Activated CD8-positive, alpha-beta memory T cell treated with anti-CD3 and anti-CD28 coated beads for 4 hours (primary cell): ENCODE data around the gene DUXB.

ENCODE experiments used
- DNase-seq, 2 donors: peaks; one replicate each; pipeline ENCODE4 v3.0.0-alpha.2; 2020; ENCODE audit warnings: low read depth in 2 of 2

Gene DUXB

DNA sequence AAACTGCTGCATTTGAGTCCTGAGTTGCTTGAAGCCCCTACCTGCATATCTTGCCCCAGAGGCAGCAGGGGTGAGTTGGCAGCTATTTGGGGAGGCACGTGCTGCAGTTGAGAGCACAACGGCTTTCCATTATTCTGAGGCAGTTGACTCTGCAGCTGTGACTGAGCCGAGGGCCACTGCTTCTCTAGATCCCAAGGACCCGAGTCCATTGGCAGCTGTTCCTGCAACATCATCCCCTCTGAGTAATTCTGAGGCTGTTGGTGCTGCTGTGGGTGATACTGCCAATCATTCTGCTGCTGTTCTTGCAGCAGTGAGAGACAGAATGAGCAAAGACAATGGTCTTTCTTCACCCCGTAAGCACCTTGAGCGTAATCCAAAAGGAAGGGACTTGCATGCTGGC lies 40.9 kb downstream of the DUXB start:
- no peak for DNase-seq

DNA sequence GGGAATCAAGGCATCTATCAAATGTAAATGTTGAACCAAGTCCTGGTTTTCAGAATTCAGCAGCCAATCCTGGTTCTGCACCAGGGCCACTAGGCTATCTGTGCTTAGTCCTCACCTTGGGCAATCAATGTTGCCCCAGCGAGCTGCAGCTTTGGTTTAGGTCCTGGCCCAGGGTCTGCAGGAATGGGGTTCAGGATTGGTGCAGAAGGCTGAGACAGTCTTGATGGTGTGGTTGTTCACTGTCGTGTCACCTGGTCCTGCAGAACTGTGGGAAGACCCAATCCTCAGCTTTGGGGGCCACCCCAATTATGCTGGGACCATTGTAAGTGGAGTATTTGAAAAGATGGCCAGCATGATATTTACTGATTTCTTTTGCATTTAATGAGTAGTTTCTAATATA lies 43.1 kb downstream of the DUXB start:
- no peak for DNase-seq

DNA sequence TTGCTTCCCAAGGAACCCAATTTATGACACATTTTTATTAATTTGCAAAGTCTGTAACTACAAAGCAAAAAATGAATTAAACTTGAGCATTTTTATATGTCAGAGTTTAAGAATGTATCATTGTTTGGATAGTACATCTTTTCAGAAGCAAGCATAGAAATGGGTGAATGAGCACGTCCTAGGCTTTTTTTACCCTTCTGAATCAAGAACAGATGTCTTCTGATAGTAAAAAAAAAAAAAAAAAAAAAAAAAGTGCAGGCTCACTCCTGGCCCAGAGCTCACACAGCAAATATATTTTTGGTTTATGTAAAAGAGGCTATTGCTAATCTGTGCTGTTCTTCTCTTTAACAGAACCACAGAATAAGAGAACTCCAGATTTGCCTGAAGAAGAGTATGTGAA lies 47.3 kb downstream of the DUXB start:
- DNase-seq: no peak

- peak; percentile 73 for DNase-seq
Measured at GRCh38 chr16:75648265-75649076, 52.8 kb downstream of the DUXB start.

DNA sequence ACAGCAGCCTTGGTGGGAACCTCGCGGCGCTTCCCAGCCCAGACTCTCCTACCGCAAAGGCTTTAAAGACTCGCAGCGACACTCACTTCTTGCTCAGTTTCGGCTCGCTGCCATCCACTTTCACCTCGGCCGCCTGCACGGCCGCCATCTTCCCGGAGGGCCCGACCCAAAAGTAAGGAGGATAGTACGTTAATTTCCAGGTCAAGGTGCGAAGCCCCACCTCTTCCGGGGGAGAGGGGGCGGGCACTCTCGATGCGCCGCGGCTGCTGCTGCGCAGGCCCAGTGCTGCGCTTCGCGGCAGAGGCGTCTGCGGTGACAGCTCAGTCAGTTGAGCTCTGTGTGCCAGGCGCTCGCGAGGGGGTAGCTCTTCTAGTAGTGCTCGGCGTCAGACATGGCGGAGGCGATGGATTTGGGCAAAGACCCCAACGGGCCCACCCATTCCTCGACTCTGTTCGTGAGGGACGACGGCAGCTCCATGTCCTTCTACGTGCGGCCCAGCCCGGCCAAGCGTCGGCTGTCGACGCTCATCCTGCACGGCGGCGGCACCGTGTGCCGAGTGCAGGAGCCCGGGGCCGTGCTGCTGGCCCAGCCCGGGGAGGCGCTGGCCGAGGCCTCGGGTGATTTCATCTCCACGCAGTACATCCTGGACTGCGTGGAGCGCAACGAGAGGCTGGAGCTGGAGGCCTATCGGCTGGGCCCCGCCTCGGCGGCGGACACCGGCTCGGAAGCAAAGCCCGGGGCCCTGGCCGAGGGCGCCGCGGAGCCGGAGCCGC lies 53.6 kb downstream of the DUXB start, which contains the start of the genes KARS1 and TERF2IP:
Gene KARS1, minus strand, starts transcription at position 174 of the 773 bp plus-strand sequence. Its CDS starts 26 bp downstream, at position 148.
Gene TERF2IP, plus strand, starts transcription at position 282 of the 773 bp plus-strand sequence. Its CDS starts 110 bp downstream, at position 392.
- DNase-seq: peak; percentile 87 to 91

DNA sequence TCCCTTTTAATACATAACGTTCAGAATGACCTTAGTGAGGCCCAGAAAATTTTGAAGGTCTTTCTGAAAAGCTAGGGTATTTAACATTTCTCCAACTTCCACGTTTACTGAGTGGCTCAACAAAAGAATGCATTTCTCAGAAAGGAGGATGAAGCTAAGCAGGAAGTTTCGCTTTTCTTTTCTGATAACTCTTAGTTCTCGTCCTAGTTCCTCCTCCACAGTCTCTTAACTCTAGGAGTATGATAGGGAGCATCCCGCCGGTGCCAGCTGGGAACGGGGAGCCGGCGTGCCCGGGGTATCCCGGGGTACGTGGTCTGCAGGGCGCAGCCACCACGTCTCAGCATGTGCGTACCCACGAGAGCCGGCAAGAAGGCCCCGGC lies 54.2 kb downstream of the DUXB start:
- no peak for DNase-seq

DNA sequence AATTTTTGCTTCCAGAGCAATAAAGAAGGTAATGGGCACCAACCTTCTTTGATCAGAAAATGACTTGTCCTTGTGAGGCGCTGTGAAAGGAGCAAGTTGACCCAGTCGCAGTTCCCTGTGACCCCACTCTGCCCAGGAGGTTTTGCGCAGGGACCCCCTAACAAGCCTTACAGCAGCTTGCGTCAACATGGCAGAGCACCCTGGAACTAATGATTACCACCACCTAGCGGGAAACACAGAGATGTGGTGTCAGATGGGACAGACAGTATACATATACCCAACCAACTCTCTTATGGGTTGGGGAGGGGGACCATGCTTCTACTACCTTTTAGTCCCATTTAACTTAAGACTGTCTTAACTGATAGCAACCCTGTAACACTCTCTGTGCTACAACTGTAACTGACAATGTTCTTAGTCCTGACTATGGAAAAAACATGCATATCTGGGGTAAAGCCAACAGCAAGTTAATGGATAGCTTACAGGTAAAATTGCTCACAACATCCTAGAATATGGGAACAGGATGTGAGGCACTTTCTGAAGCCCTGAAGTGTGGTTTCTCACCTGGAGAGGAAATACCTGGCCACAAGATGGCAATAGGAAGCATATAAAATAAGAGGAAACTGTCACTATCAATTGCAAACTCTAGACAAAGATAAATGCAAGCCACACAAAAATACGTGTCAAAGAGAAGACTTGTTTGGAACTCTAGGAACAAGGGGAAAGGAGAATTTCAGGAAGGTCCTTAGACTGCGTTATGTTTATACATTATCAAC lies 56.8 kb downstream of the DUXB start:
- no peak for DNase-seq
